Neural progenitor cell (in vitro differentiated cells): Measurements from ENCODE around the gene KLHL29. TPM values are rescaled to one million over a fixed set of nuclear protein-coding genes. Genes with fewer than 3 reads are reported as not detected.

Experiments used
- DNase-seq: peaks from one replicate; pipeline ENCODE4 v3.0.0-alpha.2; 2016; ENCODE audit warnings: low spot score
- H2AFZ ChIP-seq: fragments of 200-600 bp; sonication (generic); replicated peaks from 2 replicates; pipeline ENCODE4 v1.6.1; 2016; ENCODE audit warnings: antibody characterized with exemption
- H3F3A ChIP-seq: fragments of 200-600 bp; sonication (generic); 2 replicates; pipeline ENCODE4 v1.6.1; 2016; ENCODE audit warnings: antibody characterized with exemption, low read depth
- H3K27ac ChIP-seq: fragments of 200-600 bp; sonication (generic); 2 replicates; pipeline ENCODE4 v1.5.1; 2016; ENCODE audit warnings: mild to moderate bottlenecking
- H3K27me3 ChIP-seq: fragments of 200-600 bp; sonication (generic); 2 replicates; pipeline ENCODE4 v1.6.1; 2016; ENCODE audit warnings: mild to moderate bottlenecking, moderate library complexity
- H3K36me3 ChIP-seq: fragments of 200-600 bp; sonication (generic); 2 replicates; pipeline ENCODE4 v1.5.1; 2016
- H3K4me1 ChIP-seq: fragments of 200-600 bp; sonication (generic); 2 replicates; pipeline ENCODE4 v1.6.1; 2016; ENCODE audit warnings: mixed run types
- H3K4me2 ChIP-seq: fragments of 200-600 bp; sonication (generic); 2 replicates; pipeline ENCODE4 v1.6.1; 2016
- H3K4me3 ChIP-seq: fragments of 200-600 bp; sonication (generic); 2 replicates; pipeline ENCODE4 v1.5.1; 2016
- H3K79me2 ChIP-seq: fragments of 200-600 bp; sonication (generic); 2 replicates; pipeline ENCODE4 v1.6.1; 2016; ENCODE audit warnings: low read depth
- H3K9ac ChIP-seq: fragments of 200-600 bp; sonication (generic); 2 replicates; pipeline ENCODE4 v1.6.1; 2016
- H3K9me3 ChIP-seq: fragments of 200-600 bp; sonication (generic); 2 replicates; pipeline ENCODE4 v1.5.1; 2016; ENCODE audit warnings: low read depth
- H4K20me1 ChIP-seq: fragments of 200-600 bp; sonication (generic); 2 replicates; pipeline ENCODE4 v1.6.1; 2016; ENCODE audit warnings: low read depth
- H3K27ac Mint-ChIP-seq: 3 replicates; pipeline ENCODE4 v1.8.0; 2021; ENCODE audit warnings: mixed read lengths
- H3K27me3 Mint-ChIP-seq: 2 replicates; pipeline ENCODE4 v1.8.0; 2022; ENCODE audit warnings: low read depth, mild to moderate bottlenecking, inconsistent platforms, moderate library complexity, mixed read lengths; ENCODE audit not compliant: insufficient read depth
- H3K36me3 Mint-ChIP-seq: 3 replicates; pipeline ENCODE4 v1.8.0; 2021; ENCODE audit warnings: mixed read lengths
- H3K4me1 Mint-ChIP-seq: 3 replicates; pipeline ENCODE4 v1.8.0; 2021; ENCODE audit warnings: mixed read lengths
- H3K4me3 Mint-ChIP-seq: 3 replicates; pipeline ENCODE4 v1.8.0; 2021; ENCODE audit warnings: mild to moderate bottlenecking, moderate library complexity, mixed read lengths
- H3K9me3 Mint-ChIP-seq: 3 replicates; pipeline ENCODE4 v1.8.0; 2020; ENCODE audit warnings: mixed read lengths
- EZH2 ChIP-seq: fragments of 200-600 bp; sonication (generic); IDR thresholded peaks from 2 replicates; pipeline ENCODE4 v1.6.1; 2017; ENCODE audit warnings: antibody characterized with exemption, mild to moderate bottlenecking, moderate library complexity
- EZH2phosphoT487 ChIP-seq: fragments of 200-600 bp; sonication (generic); IDR thresholded peaks from 2 replicates; pipeline ENCODE4 v1.6.1; 2017; ENCODE audit warnings: antibody characterized with exemption
- total RNA-seq: library from RNA; depleted of rRNA; stranded (reverse); fragments of >200 nt; gene quantifications from 2 replicates; pipeline ENCODE4 v1.2.3, GENCODE V29; 2015; ENCODE audit warnings: low replicate concordance
- TF ChIP-seq, protein P1 (sequence below): fragments of 200-600 bp; sonication (generic); IDR thresholded peaks from 2 replicates; pipeline ENCODE4 v1.5.1; 2017; ENCODE audit warnings: antibody characterized with exemption, mild to moderate bottlenecking

The KLHL29 gene
- total RNA-seq, 1 donor from 2014 or later = 1.6 TPM

- no peak for DNase-seq
- H3K9me3 ChIP-seq = no peaks in the 10 kb centered on the region
- peaks cover 4% of the 10 kb centered on the region for H4K20me1 ChIP-seq
- no peak overlapping the region for H3K27ac ChIP-seq
- no peaks in the 10 kb centered on the region for H3K36me3 ChIP-seq
- H3K4me1 ChIP-seq = peaks cover 30% of the 10 kb centered on the region
- H3K27ac Mint-ChIP-seq = peak overlapping the region; percentile 63
- H3K4me3 Mint-ChIP-seq = no peak overlapping the region
- no peak overlapping the region for H3K4me2 ChIP-seq
- H3K4me3 ChIP-seq = no peak overlapping the region
- H3F3A ChIP-seq = no peaks in the 10 kb centered on the region
- no peaks in the 10 kb centered on the region for H3K9me3 Mint-ChIP-seq
- H3K27me3 Mint-ChIP-seq = peaks cover 4% of the 10 kb centered on the region
- TF ChIP-seq, protein P1, sequence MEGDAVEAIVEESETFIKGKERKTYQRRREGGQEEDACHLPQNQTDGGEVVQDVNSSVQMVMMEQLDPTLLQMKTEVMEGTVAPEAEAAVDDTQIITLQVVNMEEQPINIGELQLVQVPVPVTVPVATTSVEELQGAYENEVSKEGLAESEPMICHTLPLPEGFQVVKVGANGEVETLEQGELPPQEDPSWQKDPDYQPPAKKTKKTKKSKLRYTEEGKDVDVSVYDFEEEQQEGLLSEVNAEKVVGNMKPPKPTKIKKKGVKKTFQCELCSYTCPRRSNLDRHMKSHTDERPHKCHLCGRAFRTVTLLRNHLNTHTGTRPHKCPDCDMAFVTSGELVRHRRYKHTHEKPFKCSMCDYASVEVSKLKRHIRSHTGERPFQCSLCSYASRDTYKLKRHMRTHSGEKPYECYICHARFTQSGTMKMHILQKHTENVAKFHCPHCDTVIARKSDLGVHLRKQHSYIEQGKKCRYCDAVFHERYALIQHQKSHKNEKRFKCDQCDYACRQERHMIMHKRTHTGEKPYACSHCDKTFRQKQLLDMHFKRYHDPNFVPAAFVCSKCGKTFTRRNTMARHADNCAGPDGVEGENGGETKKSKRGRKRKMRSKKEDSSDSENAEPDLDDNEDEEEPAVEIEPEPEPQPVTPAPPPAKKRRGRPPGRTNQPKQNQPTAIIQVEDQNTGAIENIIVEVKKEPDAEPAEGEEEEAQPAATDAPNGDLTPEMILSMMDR = no peak
- TF ChIP-seq EZH2 = no peak
- TF ChIP-seq EZH2phosphoT487 = no peak
- H3K27me3 ChIP-seq = no peaks in the 10 kb centered on the region
- H3K4me1 Mint-ChIP-seq = peaks cover 74% of the 10 kb centered on the region
- no peaks in the 10 kb centered on the region for H3K79me2 ChIP-seq
- peaks cover 1% of the 10 kb centered on the region for H3K36me3 Mint-ChIP-seq
- no peak overlapping the region for H2AFZ ChIP-seq
- no peak overlapping the region for H3K9ac ChIP-seq
Observed at GRCh38 chr2:23507267-23508065, 122.5 kb downstream of the KLHL29 start.

GRCh38 chr2:23508066-23508390 lies 123.0 kb downstream of the KLHL29 start:
- H3K9me3 ChIP-seq = no peaks in the 10 kb centered on the region
- no peaks in the 10 kb centered on the region for H3K27me3 ChIP-seq
- H3K36me3 ChIP-seq = no peaks in the 10 kb centered on the region
- no peaks in the 10 kb centered on the region for H3K79me2 ChIP-seq
- H3K4me1 Mint-ChIP-seq = peaks cover 72% of the 10 kb centered on the region
- no peak overlapping the region for H3K4me3 ChIP-seq
- DNase-seq = no peak
- peaks cover 25% of the 10 kb centered on the region for H3K4me1 ChIP-seq
- H3K27me3 Mint-ChIP-seq = peaks cover 2% of the 10 kb centered on the region
- peaks cover 1% of the 10 kb centered on the region for H3K36me3 Mint-ChIP-seq
- TF ChIP-seq EZH2phosphoT487 (no peak), EZH2 (no peak)
- TF ChIP-seq, protein P1 = no peak
- H3K27ac Mint-ChIP-seq = no peak overlapping the region
- H3K4me3 Mint-ChIP-seq = no peak overlapping the region
- H2AFZ ChIP-seq = no peak overlapping the region
- no peak overlapping the region for H3K9ac ChIP-seq
- no peaks in the 10 kb centered on the region for H3F3A ChIP-seq
- peaks cover 4% of the 10 kb centered on the region for H4K20me1 ChIP-seq
- H3K4me2 ChIP-seq = no peak overlapping the region
- H3K9me3 Mint-ChIP-seq = no peaks in the 10 kb centered on the region
- H3K27ac ChIP-seq = no peak overlapping the region

DNA sequence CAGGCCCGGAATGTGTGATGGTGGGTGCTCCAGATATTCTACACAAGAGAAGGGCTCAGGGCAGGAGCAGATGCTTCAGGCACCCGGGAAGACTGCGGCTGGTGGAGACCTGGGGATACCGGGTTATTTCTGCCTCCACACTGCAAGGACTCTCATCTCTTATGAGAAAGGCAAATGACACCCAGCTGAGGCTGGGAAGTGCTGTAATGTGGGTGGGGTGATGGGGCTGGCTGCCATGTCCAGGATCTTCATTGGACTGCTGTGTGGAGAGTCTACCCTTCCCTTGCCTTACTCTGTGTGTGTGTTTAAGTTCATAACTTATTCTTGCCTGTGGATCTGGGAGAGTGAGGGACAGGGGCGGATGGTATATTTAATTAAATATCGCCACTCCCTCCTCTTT lies 124.1 kb downstream of the KLHL29 start:
- peaks cover 2% of the 10 kb centered on the region for H3K27me3 Mint-ChIP-seq
- Histone ChIP-seq H2AFZ (no peak overlapping the region), H3K4me3 (no peak overlapping the region), H3K9me3 (no peaks in the 10 kb centered on the region), H3K27me3 (no peaks in the 10 kb centered on the region), H3K4me1 (peaks cover 14% of the 10 kb centered on the region), H3K27ac (no peak overlapping the region), H3K36me3 (no peaks in the 10 kb centered on the region), H3K79me2 (no peaks in the 10 kb centered on the region), H3F3A (no peaks in the 10 kb centered on the region), H3K9ac (no peak overlapping the region), H4K20me1 (no peaks in the 10 kb centered on the region), H3K4me2 (no peak overlapping the region)
- H3K27ac Mint-ChIP-seq = peak overlapping the region; percentile 64
- H3K9me3 Mint-ChIP-seq = no peaks in the 10 kb centered on the region
- peaks cover 70% of the 10 kb centered on the region for H3K4me1 Mint-ChIP-seq
- TF ChIP-seq, protein P1 = no peak
- no peak for TF ChIP-seq EZH2phosphoT487
- TF ChIP-seq EZH2 = no peak
- no peak overlapping the region for H3K4me3 Mint-ChIP-seq
- DNase-seq = no peak
- peaks cover 1% of the 10 kb centered on the region for H3K36me3 Mint-ChIP-seq
